ENCODE measurements around the gene ACVR1B.

The ACVR1B gene

GRCh38 chr12:52020539-52021336 is 69.2 kb downstream of the ACVR1B start:
- peak; percentile 40 to 50 for DNase-seq (ENCODE audit: low read depth in 1 of 2, low spot score in 1 of 2)

- no peak for DNase-seq (ENCODE audit: low read depth in 1 of 2, low spot score in 1 of 2)
Observed at GRCh38 chr12:52022841-52023181, 71.3 kb downstream of the ACVR1B start.

GRCh38 chr12:52023182-52023975 is 71.9 kb downstream of the ACVR1B start:
- DNase-seq (ENCODE audit: low read depth in 1 of 2, low spot score in 1 of 2), result peak; percentile 84 to 91

GRCh38 chr12:52023976-52024688 is 72.6 kb downstream of the ACVR1B start:
- no peak for DNase-seq (ENCODE audit: low read depth in 1 of 2, low spot score in 1 of 2)

- peak in 1 of 2 donors; percentile 22 for DNase-seq (ENCODE audit: low read depth in 1 of 2, low spot score in 1 of 2)
Observed at GRCh38 chr12:52024845-52025230, 73.3 kb downstream of the ACVR1B start.

- DNase-seq (ENCODE audit: low read depth in 1 of 2, low spot score in 1 of 2), result no peak
Observed at GRCh38 chr12:52026263-52026662, 74.8 kb downstream of the ACVR1B start.

GRCh38 chr12:52027085-52027843 is 75.8 kb downstream of the ACVR1B start:
- no peak for DNase-seq (ENCODE audit: low read depth in 1 of 2, low spot score in 1 of 2)

GRCh38 chr12:52029685-52030084 is 78.2 kb downstream of the ACVR1B start:
- no peak for DNase-seq (ENCODE audit: low read depth in 1 of 2, low spot score in 1 of 2)

GRCh38 chr12:52032446-52032803 is 80.9 kb downstream of the ACVR1B start:
- no peak for DNase-seq (ENCODE audit: low read depth in 1 of 2, low spot score in 1 of 2)

- DNase-seq (ENCODE audit: low read depth in 1 of 2, low spot score in 1 of 2), result peak; percentile 77
Observed at GRCh38 chr12:52032804-52033445, 81.4 kb downstream of the ACVR1B start.

- no peak for DNase-seq (ENCODE audit: low read depth in 1 of 2, low spot score in 1 of 2)
Observed at GRCh38 chr12:52033446-52034140, 82.1 kb downstream of the ACVR1B start.

- DNase-seq (ENCODE audit: low read depth in 1 of 2, low spot score in 1 of 2), result no peak
Observed at GRCh38 chr12:52035190-52035589, 83.7 kb downstream of the ACVR1B start.

- DNase-seq (ENCODE audit: low read depth in 1 of 2, low spot score in 1 of 2), result no peak
Observed at GRCh38 chr12:52035926-52036325, 84.4 kb downstream of the ACVR1B start.

GRCh38 chr12:52036587-52037171 is 85.2 kb downstream of the ACVR1B start:
- peak; percentile 68 to 82 for DNase-seq (ENCODE audit: low read depth in 1 of 2, low spot score in 1 of 2)

- no peak for DNase-seq (ENCODE audit: low read depth in 1 of 2, low spot score in 1 of 2)
Observed at GRCh38 chr12:52037248-52037861, 85.9 kb downstream of the ACVR1B start.

- DNase-seq (ENCODE audit: low read depth in 1 of 2, low spot score in 1 of 2), result no peak
Observed at GRCh38 chr12:52038447-52038846, 86.9 kb downstream of the ACVR1B start.

- no peak for DNase-seq (ENCODE audit: low read depth in 1 of 2, low spot score in 1 of 2)
Observed at GRCh38 chr12:52041035-52041434, 89.5 kb downstream of the ACVR1B start.

GRCh38 chr12:52041695-52042123 is 90.2 kb downstream of the ACVR1B start:
- no peak for DNase-seq (ENCODE audit: low read depth in 1 of 2, low spot score in 1 of 2)

- DNase-seq (ENCODE audit: low read depth in 1 of 2, low spot score in 1 of 2), result no peak
Observed at GRCh38 chr12:52042706-52043385, 91.3 kb downstream of the ACVR1B start.
